HG02938 (cell line): ENCODE data around the gene RYR1.
"Not testable (repeated sequence)": the region's sequence is repeated elsewhere in the genome, so short reads cannot be mapped to it uniquely, and the experiment has no call there.

ENCODE experiments used
- ATAC-seq: cut with Tn5 transposase; IDR thresholded peaks from one replicate; pipeline ENCODE4 v1.9.1; 2021; ENCODE audit warnings: mild to moderate bottlenecking, moderate library complexity; ENCODE audit not compliant: unreplicated experiment

Gene RYR1

GRCh38 chr19:38399537-38399936 lies 34.0 kb upstream of the RYR1 start:
- ATAC-seq, result no peak

- ATAC-seq, result no peak
Observed at GRCh38 chr19:38400361-38400760, 33.1 kb upstream of the RYR1 start.

- ATAC-seq, result no peak
Observed at GRCh38 chr19:38401148-38401547, 32.3 kb upstream of the RYR1 start.

- ATAC-seq, result no peak
Observed at GRCh38 chr19:38402623-38402966, 30.9 kb upstream of the RYR1 start.

- ATAC-seq, result peak; percentile 86
Observed at GRCh38 chr19:38402967-38403674, 30.4 kb upstream of the RYR1 start, which contains the start of gene FAM98C. Gene FAM98C, plus strand, starts transcription at chr19:38403093. Its CDS starts 61 bp downstream, at chr19:38403154.

GRCh38 chr19:38404858-38405257 lies 28.6 kb upstream of the RYR1 start:
- ATAC-seq, result no peak

- no peak for ATAC-seq
Observed at GRCh38 chr19:38405276-38405675, 28.2 kb upstream of the RYR1 start.

- ATAC-seq, result no peak
Observed at GRCh38 chr19:38409631-38410133, 23.8 kb upstream of the RYR1 start.

GRCh38 chr19:38410407-38410806 lies 23.1 kb upstream of the RYR1 start:
- not testable (repeated sequence) for ATAC-seq

- no peak for ATAC-seq
Observed at GRCh38 chr19:38411041-38411712, 22.3 kb upstream of the RYR1 start.

GRCh38 chr19:38411898-38412297 lies 21.6 kb upstream of the RYR1 start:
- not testable (repeated sequence) for ATAC-seq

- no peak for ATAC-seq
Observed at GRCh38 chr19:38412491-38412890, 21.0 kb upstream of the RYR1 start.

GRCh38 chr19:38412961-38413360 lies 20.5 kb upstream of the RYR1 start:
- ATAC-seq, result no peak

- ATAC-seq, result no peak
Observed at GRCh38 chr19:38413416-38413815, 20.1 kb upstream of the RYR1 start.

GRCh38 chr19:38417146-38417543 lies 16.3 kb upstream of the RYR1 start:
- ATAC-seq, result no peak

GRCh38 chr19:38417544-38418506 lies 15.7 kb upstream of the RYR1 start:
- ATAC-seq, result no peak

GRCh38 chr19:38420935-38421334 lies 12.6 kb upstream of the RYR1 start:
- ATAC-seq, result no peak

- ATAC-seq, result no peak
Observed at GRCh38 chr19:38421856-38422255, 11.6 kb upstream of the RYR1 start.

- no peak for ATAC-seq
Observed at GRCh38 chr19:38422438-38422837, 11.1 kb upstream of the RYR1 start.

- no peak for ATAC-seq
Observed at GRCh38 chr19:38424272-38424671, 9.2 kb upstream of the RYR1 start.

GRCh38 chr19:38425222-38425809 lies 8.2 kb upstream of the RYR1 start:
- ATAC-seq, result no peak
